GM21515 (cell line): ENCODE data around the gene KIAA0586.
"Not testable (repeated sequence)": the region's sequence is repeated elsewhere in the genome, so short reads cannot be mapped to it uniquely, and the experiment has no call there.

ENCODE experiments used
- ATAC-seq: cut with Tn5 transposase; IDR thresholded peaks from one replicate; pipeline ENCODE4 v1.9.1; 2021; ENCODE audit not compliant: unreplicated experiment

The KIAA0586 gene

DNA sequence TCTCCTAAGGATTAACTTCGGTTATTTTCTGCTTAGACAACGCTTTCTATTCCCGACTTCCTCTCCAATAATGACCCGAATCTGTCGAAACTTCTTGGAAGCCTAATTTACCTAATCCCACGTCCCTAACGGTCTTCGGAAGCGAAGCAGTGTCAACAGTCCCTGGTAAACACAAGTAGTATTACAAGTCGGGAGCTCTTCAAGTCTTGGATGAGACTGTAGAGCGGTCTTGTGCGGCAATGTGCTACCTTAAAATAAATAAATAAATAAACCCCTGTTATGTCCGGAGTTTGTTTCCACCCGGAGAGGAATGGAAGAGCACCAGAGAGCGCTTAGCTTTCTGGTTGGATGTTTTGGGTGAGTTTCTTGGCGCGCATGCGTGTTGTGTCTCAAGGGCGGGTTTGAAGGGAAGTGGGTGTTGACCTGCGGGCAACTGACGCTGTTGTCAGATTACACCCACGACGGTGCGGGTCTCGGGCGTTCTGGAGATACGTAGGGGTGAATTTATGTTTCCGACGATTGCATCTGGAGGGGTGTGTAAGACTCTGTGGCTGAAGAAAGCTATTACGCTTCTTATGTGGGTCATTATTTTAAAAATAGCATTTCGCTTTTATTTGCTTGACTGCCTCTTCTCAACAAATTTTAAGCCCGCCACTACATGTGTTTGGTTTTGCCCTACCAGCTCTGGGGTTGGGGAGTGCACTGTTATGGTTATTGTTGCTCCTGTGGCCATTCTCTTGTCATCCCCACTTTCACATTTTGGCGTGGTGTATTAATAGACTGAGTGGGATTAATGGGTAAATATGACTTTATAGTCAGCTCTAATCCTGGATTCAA lies at the start of gene KIAA0586, which contains the start of gene TIMM9:
TSS of gene KIAA0586 (plus strand) at position 439 of the 837 bp plus-strand sequence. CDS start 546 bp downstream, outside the sequence.
TSS of gene TIMM9 (minus strand) at position 251 of the 837 bp plus-strand sequence. CDS start 15,586 bp downstream, outside the sequence.
- ATAC-seq = peak; percentile 85

DNA sequence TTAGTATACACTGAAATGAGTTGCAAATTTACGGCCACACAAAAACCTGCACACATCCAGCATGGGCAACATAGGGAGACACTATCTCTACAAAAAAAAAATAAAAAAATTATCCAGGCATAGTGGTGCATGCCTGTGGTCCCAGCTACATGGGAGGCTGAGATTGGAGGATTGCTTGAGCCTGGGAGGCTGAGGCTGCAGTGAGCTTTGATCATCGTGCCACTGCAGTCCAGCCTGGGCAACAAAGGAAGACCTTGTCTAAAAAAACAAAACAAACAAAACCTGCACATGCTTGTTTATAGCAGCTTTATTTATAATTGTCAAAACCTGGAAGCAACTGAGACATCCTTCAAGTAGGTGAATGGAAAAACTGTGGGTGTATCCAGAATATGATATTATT lies 36.7 kb upstream of the KIAA0586 start:
- no peak for ATAC-seq

DNA sequence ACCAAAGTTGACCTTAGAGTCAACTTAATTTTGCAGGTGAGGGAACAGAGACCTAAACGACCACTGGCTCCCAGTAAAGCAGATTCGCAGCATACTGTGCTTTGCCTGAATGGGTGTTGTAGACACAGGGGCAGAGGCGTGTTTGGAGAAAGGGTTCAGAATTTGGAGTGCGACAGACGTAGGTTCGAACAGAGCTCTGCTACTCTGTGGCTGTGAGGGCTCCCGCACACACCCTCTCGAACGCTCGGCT lies 32.0 kb upstream of the KIAA0586 start:
- no peak for ATAC-seq

DNA sequence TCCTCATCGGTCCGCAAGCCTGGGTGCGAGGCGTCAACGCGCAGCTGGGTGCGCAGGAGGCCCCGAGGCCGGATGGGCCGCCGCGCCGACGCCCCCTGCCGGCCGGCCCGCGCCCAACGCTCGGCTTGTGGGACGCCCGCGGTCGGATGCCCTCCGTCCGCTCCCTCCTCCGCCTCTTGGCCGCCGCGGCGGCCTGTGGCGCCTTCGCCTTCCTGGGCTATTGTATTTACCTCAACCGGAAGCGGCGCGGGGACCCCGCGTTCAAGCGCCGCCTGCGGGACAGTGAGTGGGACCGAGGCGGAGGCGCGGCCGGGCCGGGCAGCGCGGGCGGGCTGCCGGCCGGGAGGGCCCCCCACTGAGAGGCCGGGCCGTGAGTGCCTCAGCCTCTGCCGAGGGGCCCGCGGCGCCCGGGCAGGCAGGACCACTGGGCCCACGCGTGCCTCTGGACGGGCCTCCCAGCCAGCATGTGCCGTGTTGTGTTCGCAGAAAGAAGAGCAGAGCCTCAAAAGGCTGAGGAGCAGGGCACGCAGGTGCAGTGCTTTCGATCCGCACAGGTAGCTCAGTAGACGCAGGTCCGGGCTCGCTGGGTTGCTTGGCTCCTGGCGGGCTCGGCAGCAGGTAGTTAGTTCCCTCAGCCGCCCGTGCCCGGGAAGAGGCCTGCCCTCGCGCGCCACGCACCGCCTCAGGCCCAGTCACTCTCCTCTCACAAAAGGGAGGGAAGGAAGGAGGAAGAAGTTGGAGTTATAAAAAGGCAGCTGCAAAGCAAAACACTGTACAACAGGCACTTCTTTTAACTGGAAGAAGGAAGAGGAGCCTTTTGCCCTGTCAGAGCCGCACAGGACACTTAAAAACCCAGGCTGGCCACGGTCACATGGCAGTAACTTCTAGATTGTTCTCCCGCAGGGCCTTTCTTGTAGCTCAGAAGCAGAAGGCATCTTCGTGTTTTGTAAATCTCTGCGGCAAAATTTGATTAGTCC lies 31.4 kb upstream of the KIAA0586 start, which contains the start of gene TOMM20L:
TSS of gene TOMM20L (plus strand) at position 119 of the 977 bp plus-strand sequence. CDS start at position 147, 28 bp downstream.
- ATAC-seq = peak; percentile 94

DNA sequence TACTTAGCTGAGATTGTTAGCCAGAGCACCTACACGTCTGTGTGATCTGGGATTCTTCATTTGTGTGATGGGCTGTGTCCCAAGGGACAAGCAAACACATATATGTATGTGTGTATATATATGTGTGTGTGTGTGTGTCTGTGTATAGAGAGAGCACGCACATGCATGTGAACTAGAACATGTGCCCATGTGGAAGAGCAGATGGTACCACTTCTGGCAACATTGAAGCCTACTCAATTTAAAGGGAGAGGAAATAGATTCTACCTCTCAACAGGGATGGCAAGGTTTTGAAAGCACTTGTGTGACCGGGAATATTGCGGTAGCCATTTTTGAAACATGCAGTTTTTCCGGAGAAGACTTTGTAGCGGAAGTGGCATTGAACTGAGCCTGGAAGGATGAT lies 30.4 kb upstream of the KIAA0586 start:
- no peak for ATAC-seq

DNA sequence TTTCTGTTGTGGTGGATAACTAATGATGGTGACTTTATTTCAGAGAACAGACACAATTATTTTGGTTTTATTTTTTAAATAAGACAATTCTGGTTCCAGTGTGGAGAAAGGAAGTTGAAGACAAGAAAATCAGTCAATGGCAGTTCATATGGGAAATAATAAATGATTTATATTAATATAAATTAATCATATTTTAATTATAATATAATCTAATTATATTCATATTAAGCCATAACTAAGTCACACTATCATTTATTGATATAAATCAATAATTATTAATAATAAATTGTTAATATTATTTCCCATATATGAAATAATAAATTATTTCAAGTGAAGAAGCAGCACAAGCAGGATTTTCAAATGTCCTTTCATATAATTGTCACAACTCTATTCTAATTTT lies 29.0 kb upstream of the KIAA0586 start:
- no peak for ATAC-seq

DNA sequence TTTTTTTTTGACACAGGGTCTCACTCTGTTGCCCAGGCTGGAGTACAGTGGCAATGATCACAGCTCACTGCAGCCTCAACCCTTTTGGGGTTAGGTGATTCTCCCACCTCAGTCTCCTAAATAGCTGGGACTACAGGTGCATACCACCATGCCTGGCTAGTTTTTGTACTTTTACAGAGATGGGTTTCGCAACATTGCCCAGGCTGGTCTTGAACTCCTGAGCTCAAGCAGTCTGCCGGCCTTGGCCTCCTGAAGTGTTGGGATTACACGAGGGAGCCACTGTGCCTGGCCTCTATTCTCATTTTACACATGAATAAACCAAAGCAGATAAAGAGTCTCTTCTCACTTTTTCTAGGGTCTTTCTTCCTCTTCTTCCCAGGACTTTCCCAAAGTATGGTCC lies 28.6 kb upstream of the KIAA0586 start:
- no peak for ATAC-seq

DNA sequence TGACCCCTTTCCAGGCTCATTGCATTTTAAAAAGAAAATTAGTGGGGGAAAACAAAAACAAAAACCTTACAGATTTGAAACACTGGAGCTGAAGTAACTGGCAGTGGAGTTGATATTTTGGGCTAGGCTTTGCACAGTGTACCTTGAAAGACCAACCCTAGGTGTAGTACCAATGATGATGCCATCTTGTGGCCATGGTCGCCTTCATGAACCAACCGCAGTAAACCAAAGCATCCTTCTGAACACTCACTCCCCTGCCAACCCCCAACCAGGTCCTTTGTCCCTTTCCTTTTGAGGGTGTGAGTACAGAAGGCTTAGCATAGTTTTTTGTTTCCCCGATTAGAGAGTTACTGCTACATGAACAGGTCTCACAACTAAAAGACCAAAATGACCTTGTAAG lies 25.9 kb upstream of the KIAA0586 start:
- no peak for ATAC-seq

DNA sequence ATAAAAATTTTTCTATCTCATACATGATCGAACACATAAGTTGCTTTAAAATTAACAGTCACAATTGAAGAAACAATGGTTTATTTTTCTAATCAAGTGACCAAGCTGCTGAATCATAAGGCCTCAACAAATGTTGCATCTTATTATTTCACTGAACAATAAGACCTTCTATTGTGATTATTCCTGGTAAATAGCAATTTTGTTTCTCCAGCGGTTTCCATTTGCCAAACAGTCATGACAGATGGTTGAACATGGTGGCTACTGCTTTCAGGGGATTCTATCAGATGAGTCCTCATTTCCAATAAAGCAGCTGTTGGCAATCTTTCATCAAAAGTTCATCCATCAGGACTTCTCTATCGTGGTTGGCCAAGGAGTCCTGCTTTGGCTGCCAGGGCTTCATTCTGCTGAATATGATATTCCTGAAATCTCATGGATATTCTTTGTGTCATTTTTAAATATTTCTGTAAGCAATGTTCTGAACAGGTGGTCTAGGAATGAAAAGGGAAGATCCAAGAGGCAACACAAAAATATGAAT lies 18.8 kb upstream of the KIAA0586 start:
- ATAC-seq = no peak

DNA sequence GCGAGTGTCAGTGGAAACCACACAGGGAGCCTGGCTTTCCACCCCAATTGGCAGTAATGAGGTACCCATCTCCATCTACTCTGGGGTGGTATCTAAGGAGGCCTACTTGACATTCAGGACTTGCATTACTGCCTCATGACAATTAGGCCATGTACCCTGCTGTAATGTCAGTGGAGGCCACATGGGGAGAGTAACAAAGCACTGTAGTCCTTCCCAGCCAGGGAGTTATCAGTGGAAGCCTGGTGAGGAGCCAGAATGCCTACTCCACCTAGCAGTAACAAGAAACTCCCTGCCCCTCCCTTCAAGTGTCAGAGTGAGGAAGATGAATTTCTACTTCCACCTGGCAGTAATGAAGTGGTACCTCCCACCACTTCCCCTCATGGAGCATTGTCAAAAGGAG lies 12.7 kb upstream of the KIAA0586 start:
- no peak for ATAC-seq

DNA sequence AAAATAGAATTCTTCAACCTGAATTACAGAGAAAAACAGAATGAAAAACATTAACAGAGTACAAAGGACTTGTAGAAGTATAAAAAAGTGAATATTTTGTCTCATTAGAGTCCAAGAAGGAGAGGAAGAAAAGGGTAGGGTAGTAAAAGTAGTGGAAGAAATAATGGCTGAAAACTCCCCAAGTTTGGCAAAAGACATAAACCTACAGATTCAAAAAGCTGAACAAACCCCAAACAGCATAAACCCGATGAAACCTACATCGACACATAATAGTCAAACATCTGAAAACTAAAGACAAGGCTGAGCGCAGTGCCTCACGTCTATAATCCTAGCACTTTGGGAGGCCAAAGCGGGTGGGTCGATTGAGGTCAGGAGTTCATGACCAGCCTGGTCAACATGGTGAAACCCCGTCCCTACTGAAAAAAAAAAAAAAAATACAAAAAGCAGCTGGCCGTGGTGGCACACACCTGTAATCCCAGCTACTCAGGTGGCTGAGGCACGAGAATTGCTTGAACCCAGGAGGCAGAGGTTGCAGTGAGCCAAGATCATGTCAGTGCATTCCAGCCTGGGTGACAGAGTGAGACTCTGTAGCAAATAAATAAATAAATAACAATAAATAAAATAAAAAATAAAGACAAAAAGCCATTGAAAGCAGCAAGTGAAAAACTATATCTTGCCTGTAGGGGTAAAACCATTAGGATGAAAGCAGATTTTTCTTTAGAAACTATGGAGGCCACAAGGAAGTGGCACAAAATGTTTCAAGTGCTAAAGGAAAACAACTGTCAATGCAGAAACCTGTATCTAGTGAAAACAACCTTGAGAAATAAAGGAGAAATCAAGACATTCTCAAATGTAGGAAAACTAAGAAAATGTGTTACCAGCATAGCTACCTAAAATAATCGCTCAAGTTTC lies 11.6 kb upstream of the KIAA0586 start:
- no peak for ATAC-seq

DNA sequence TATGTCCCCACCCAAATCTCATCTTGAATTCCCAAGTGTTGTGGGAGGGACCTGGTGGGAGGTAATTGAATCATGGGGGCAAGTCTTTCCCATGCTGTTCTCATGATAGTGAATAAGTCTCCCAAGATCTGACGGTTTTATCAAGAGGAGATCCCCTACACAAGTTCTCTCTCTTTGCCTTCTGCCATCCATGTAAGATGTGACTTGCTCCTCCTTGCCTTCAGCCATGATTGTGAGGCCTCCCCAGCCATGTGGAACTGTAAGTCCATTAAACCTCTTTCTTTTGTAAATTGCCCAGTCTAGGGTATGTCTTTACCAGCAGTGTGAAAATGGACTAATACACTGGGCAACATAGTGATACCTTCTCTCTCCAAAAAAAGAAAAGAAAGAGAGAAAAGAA lies 10.6 kb upstream of the KIAA0586 start:
- ATAC-seq = not testable (repeated sequence)

DNA sequence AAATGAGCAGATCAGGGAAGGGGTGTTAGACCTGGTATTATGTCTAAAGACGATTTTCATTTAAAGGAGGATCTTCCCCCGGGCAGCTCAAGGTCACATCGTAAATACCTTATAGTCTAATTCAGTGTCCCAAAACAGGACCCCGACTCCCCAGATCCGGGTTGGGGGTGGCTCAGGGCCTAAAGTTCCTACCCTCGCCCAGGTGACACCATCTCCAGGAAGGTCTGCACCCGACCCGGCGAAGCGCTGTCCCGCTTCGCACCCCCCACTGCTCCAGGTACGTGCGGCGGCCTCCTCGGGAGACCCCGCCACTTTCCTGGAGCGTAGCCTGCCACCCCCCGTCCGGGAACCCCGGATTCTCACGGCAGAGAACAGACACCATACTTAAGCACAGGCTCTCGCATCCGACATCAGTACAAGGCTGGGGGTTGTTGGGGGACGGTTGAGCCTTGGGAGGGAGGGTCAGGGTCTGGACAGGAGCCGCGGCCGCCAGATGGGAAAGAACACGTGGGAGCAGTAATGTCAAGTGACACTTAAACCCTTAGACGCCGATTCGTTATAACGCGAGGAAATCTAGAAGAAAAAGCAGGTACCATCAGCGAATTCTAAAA lies 744 bp upstream of the KIAA0586 start:
- ATAC-seq = peak; percentile 33

DNA sequence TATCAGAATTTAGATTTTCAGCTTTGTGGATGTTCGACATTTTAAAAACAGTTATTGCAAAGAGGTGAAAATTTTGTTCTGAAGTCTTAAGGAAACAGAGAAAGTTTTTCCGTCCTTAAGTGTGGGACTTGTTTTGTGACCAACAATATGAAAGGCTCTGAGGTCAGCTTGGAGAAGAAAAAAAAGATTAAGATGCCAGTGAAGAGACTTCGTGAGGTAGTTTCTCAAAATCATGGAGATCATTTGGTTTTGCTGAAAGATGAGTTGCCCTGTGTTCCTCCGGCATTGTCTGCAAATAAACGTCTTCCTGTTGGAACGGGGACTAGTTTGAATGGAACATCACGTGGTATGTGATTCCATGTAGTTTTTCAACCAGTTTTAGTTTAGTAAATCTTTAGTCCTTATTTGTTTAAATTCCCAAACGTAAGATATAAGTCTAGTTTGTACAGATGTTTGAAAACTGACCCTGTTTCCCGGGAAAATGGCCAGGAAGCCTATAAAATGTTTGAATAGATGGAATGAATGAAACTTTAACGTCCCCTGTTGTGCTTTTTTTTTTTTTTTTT lies 682 bp downstream of the KIAA0586 start:
- ATAC-seq = no peak

DNA sequence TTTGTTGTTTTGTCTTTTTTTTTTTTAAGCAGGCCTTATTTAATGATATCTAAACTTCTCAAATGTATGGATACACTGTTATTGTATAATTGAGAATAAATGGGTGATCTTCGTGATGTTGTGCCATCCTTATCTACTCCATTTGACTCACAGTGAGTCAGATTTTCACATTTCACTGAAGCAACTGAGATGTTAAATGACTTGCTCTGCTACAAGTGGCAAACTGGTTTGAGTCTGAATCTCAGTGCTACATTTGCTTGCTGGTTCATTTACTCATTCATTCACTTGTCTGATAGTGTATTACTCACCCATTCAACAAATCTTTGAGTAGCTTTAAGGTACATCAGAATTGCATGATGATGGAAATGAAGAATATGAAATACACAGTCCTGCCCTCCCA lies 2.6 kb downstream of the KIAA0586 start:
- no peak for ATAC-seq

DNA sequence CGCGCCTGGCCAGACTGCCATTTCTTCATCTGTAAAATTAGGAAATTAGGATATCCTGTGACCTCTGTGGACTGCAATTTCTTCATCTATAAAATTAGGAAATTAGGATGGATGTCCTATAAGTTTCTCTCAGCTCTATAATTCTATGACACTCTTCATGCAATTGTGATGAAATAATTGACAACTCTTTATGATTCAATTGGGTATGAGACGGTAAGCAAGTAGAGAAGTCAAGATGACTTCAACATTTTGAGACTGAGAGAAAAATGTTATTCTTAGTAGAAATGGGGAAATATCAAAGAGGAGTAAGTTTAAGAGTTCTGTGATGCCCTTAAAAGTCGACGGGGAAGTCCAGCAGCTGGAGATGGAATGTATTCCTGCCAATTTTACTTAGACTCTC lies 12.0 kb downstream of the KIAA0586 start:
- ATAC-seq = no peak

DNA sequence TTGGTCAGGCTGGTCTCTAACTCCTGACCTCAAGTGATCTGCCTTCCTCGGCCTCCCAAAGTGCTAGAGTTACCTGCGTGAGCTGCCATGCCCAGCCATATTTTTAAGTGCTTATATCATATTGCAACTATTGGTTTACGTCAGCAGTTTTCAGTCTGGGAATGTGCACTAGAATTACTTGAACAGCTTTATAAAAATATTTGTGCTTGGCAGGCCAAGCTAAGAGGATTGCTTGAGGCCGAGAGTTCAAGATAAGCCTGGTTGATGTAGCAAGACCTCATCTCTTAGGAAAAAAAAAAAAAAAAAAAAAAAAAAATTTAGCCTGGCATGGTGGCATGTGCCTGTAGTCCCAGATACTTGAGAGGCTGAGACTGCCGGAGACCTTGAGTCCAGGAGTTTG lies 17.1 kb downstream of the KIAA0586 start:
- no peak for ATAC-seq

DNA sequence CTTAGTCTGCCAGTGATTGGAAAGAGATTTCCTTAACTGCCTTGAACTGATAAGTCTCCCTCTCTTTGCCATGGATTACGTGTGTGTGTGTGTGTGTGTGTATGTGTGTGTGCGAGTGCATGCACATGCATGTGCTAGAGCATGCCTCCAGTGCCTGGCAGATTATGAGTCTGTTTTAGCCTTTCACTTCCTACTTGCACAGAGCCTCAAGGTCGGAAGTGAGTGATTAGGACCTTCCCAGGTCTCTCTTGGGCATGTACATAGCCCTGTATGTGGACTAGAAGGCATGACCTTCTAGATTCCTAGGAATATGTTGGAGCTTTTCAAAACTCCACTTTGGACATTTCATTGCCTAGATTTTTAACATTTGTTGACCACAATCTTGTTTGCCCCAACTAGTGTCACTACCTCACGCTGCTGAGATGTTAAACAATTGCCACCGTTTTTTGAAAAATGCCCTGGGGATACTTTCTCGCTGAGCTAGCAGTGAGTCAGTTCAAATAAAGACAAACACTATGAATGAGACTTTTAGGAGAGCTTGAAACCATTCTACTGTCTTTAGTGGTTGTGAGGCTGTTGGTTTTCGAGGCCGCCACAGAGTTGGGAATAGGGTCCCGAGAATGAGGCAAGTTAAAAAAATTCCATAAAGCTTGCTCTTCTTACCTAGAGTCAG lies 28.2 kb downstream of the KIAA0586 start:
- ATAC-seq = no peak

DNA sequence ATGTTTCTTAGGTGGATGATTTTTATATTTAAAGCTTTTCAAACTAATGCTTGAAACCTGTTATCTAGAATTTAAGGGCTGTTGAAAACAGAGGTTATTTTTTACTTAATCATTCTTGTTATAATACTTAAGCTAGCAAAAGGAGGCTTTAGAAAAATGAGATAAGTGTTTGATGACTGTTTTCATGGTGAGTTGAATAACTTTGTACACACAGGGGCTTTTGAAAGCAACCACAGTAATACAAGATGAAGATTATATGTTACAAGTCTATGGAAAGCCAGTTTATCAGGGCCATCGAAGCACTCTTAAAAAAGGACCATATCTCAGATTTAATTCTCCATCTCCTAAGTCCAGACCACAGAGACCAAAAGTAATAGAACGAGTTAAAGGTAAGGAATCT lies 33.3 kb downstream of the KIAA0586 start:
- no peak for ATAC-seq
